Activated B cell treated with CpG ODN at 0.5 μM for 24 hours (primary cell): ENCODE data around the gene PHETA2. TPM values are rescaled to one million over a fixed set of nuclear protein-coding genes. Genes with fewer than 3 reads are reported as not detected.

ENCODE experiments used
- ATAC-seq: fragments of 200-7000 bp; cut with Tn5 transposase; one replicate; pipeline ENCODE4 v1.10.0; 2021; ENCODE audit warnings: low read depth, mild to moderate bottlenecking, moderate library complexity
- CTCF ChIA-PET: fragments of 350-600 bp; sonication (Branson Sonifier 250); formaldehyde crosslinking; loops from one replicate; lab custom pipeline; 2021; ENCODE audit warnings: antibody characterized with exemption; lab: Charles Lee
- POLR2A ChIA-PET: fragments of 350-600 bp; sonication (Branson Sonifier 250); formaldehyde crosslinking; loops from one replicate; lab custom pipeline; 2021; ENCODE audit warnings: antibody characterized with exemption; lab: Charles Lee
- DNase-seq: peaks from one replicate; pipeline ENCODE4 v3.0.0; 2022
- H3K27ac Mint-ChIP-seq: one replicate; pipeline ENCODE4 v1.8.0; 2020; ENCODE audit warnings: mixed read lengths
- H3K27me3 Mint-ChIP-seq: one replicate; pipeline ENCODE4 v1.8.0; 2021; ENCODE audit warnings: mixed read lengths
- H3K36me3 Mint-ChIP-seq: one replicate; pipeline ENCODE4 v1.8.0; 2021; ENCODE audit warnings: low read depth, mixed read lengths
- H3K4me1 Mint-ChIP-seq: one replicate; pipeline ENCODE4 v1.8.0; 2021; ENCODE audit warnings: mixed read lengths
- H3K4me3 Mint-ChIP-seq: one replicate; pipeline ENCODE4 v1.8.0; 2020; ENCODE audit warnings: mild to moderate bottlenecking, mixed read lengths
- H3K9me3 Mint-ChIP-seq: one replicate; pipeline ENCODE4 v1.8.0; 2020; ENCODE audit warnings: mixed read lengths
- intact Hi-C: fragments of 100-400 bp; cut with micrococcal nuclease; formaldehyde crosslinking; loops from one replicate; pipeline ENCODE4 v1.15.1; 2024
- total RNA-seq: library from RNA; stranded (reverse); gene quantifications from 2 replicates; pipeline ENCODE4 v1.2.3, GENCODE V29; 2022
- TF ChIP-seq, protein P1 (sequence below): fragments of 200-600 bp; IDR thresholded peaks from one replicate; pipeline ENCODE4 v1.8.0; 2022; ENCODE audit warnings: antibody characterized with exemption, mild to moderate bottlenecking

PHETA2 gene
- total RNA-seq, 1 donor from 2014 or later = 2.7 TPM

DNA sequence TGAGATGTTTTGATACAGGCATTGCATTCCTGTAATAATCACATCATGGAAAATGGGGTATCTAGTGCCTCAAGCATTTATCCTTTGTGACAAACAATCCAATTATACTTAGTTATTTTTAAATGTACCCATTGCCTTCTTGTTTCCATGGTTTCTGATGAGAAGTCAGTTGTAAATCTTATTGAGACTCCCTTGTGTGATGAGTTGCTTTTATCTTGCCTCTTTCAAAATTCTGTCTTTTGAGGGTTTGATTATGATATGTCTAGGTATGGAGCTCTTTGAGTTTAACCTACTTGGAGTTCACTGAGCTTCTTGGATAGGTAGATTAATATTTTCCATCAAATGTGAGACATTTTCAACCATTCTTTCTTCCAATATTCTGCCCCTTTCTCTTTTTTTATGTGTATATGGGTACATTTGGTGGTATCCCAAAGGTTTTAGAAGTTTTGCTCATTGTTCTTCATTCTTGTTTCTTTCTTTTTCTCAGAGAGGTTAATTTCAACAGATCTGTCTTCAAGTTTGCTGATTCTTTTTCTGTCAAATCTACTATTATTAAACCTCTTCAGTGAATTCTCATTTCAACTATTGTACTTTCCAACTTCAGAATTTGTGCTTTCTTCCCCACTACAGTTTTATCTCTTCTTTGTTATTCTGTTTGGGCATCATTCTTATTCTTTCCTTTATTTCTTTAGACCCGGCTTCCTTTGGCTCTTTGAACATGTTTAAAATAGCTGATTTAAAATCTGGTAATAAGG is 17.1 kb upstream of the PHETA2 start:
- Mint-ChIP-seq H3K36me3 (peaks cover 44% of the 10 kb centered on the region), H3K9me3 (peaks cover 11% of the 10 kb centered on the region), H3K4me1 (peaks cover 8% of the 10 kb centered on the region), H3K4me3 (no peak overlapping the region), H3K27me3 (no peaks in the 10 kb centered on the region), H3K27ac (no peak overlapping the region)
- TF ChIP-seq, protein P1, sequence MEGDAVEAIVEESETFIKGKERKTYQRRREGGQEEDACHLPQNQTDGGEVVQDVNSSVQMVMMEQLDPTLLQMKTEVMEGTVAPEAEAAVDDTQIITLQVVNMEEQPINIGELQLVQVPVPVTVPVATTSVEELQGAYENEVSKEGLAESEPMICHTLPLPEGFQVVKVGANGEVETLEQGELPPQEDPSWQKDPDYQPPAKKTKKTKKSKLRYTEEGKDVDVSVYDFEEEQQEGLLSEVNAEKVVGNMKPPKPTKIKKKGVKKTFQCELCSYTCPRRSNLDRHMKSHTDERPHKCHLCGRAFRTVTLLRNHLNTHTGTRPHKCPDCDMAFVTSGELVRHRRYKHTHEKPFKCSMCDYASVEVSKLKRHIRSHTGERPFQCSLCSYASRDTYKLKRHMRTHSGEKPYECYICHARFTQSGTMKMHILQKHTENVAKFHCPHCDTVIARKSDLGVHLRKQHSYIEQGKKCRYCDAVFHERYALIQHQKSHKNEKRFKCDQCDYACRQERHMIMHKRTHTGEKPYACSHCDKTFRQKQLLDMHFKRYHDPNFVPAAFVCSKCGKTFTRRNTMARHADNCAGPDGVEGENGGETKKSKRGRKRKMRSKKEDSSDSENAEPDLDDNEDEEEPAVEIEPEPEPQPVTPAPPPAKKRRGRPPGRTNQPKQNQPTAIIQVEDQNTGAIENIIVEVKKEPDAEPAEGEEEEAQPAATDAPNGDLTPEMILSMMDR = no peak
- ChIA-PET POLR2A (interaction anchor here (0.6 to 0.9 kb wide), 3 partner anchors 13 to 679 kb away, joined by 3 to 7 read pairs (median 4); partner anchors contain the start of gene WBP2NL), CTCF (no interaction called here)
- ATAC-seq (no peak), DNase-seq (no peak)
- intact Hi-C loops = no loop called here

DNA sequence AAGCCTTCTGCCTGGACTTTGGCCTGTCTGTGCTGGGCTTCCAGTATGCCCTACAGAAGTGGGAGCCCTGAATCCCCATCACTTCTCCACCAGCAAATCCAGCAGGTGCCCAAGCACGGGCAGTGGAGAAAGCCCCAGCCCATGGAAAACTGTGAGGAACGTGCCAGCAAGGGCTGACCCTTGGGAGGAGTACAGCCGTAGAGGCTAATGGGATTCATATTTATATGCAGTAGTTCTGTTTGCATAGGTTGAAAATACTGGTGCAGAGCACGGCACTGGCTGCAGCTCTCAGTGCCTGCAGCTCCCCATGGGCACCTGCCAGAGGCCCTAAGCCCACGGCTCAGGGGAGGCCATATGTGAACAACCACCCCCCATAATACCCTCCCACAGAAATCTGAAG is 13.6 kb upstream of the PHETA2 start:
- peaks cover 11% of the 10 kb centered on the region for H3K9me3 Mint-ChIP-seq
- TF ChIP-seq, protein P1 = no peak
- intact Hi-C loops = no loop called here
- H3K4me3 Mint-ChIP-seq = no peak overlapping the region
- H3K27me3 Mint-ChIP-seq = no peaks in the 10 kb centered on the region
- H3K36me3 Mint-ChIP-seq = peaks cover 70% of the 10 kb centered on the region
- CTCF ChIA-PET = no interaction called here
- DNase-seq (no peak), ATAC-seq (no peak)
- POLR2A ChIA-PET = no interaction called here
- H3K4me1 Mint-ChIP-seq = no peaks in the 10 kb centered on the region
- H3K27ac Mint-ChIP-seq = no peak overlapping the region

DNA sequence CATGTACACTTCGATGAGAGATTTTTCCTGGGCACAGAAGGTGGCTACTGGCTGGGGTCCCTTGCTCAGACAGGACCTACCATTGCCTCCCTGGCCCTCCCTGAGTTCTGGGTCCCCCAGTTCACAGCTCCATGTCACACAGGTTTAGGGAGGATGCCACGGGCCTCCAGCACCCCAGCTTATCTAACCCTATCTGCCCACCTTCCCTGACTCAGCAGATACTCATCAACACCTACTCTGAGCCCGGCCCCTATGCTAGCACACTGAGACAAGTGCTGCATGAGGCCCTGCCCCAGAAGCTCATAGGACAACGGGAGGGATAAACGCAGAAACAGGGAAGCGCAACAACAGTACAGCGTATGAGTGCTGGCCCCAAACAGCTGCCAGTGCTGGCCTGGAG is 13.0 kb upstream of the PHETA2 start:
- H3K27ac Mint-ChIP-seq = no peak overlapping the region
- DNase-seq = no peak
- H3K36me3 Mint-ChIP-seq = peaks cover 73% of the 10 kb centered on the region
- H3K4me1 Mint-ChIP-seq = no peaks in the 10 kb centered on the region
- H3K27me3 Mint-ChIP-seq = no peaks in the 10 kb centered on the region
- intact Hi-C loops = no loop called here
- CTCF ChIA-PET = no interaction called here
- POLR2A ChIA-PET = interaction anchor here (0.7 to 1.3 kb wide), 2 partner anchors 62 to 879 kb away, joined by 6 to 8 read pairs; partner anchors contain the start of gene WBP2NL
- TF ChIP-seq, protein P1 = no peak
- peaks cover 11% of the 10 kb centered on the region for H3K9me3 Mint-ChIP-seq
- no peak overlapping the region for H3K4me3 Mint-ChIP-seq
- no peak for ATAC-seq

DNA sequence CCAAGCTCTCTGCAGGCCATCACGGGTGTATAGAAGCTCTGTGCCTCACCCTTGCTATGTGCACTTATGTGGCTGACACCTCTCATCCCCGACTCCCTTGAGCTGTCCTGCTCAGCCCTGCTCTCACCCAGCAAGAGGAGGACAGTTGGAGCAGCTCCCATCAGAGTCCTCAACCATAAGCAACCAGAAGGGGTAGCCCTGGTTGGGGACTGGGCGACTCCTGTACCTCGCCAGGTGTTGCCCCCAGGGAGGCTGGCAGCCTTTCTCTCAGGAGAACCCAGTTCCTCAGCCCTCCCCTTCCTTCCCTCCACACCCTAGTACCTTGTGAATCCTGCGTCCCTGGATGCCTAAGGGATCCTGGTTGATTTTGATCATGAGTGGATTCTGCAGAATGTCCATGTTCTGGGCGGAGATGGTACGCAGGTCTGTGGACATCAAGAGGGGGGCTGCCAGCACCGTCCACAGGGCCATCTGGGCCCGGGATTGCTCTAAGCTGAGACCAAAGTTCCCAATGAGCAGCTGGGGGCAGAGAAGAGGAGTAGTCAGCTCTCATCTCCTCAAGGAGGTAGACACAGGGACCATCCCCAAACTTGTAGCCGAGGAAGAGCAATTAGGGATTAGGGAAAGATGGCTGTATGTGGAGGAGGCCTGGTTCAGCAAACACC is 11.4 kb upstream of the PHETA2 start:
- TF ChIP-seq, protein P1 = no peak
- ChIA-PET CTCF (no interaction called here), POLR2A (interaction anchor here (0.5 to 0.6 kb wide), 2 partner anchors 23 to 26 kb away, joined by 3 to 5 read pairs; no protein-coding TSS in a partner anchor)
- ATAC-seq (no peak), DNase-seq (no peak)
- H3K4me3 Mint-ChIP-seq = no peak overlapping the region
- no peak overlapping the region for H3K27ac Mint-ChIP-seq
- H3K4me1 Mint-ChIP-seq = no peaks in the 10 kb centered on the region
- H3K9me3 Mint-ChIP-seq = no peaks in the 10 kb centered on the region
- intact Hi-C loops = no loop called here
- H3K27me3 Mint-ChIP-seq = no peaks in the 10 kb centered on the region
- H3K36me3 Mint-ChIP-seq = peaks cover 80% of the 10 kb centered on the region

GRCh38 chr22:42064629-42065028 is 9.4 kb upstream of the PHETA2 start:
- H3K4me1 Mint-ChIP-seq = peaks cover under 1% of the 10 kb centered on the region
- intact Hi-C loops = no loop called here
- no peaks in the 10 kb centered on the region for H3K9me3 Mint-ChIP-seq
- TF ChIP-seq, protein P1 = no peak
- ATAC-seq (no peak), DNase-seq (no peak)
- POLR2A ChIA-PET = interaction anchor here (0.6 to 2.3 kb wide), 3 partner anchors 15 to 1065 kb away, joined by 5 to 7 read pairs (median 6); partner anchors contain the start of gene WBP2NL
- CTCF ChIA-PET = no interaction called here
- no peaks in the 10 kb centered on the region for H3K27me3 Mint-ChIP-seq
- H3K36me3 Mint-ChIP-seq = peaks cover 69% of the 10 kb centered on the region
- no peak overlapping the region for H3K4me3 Mint-ChIP-seq
- H3K27ac Mint-ChIP-seq = no peak overlapping the region
